GM21515 (cell line): ENCODE data around the gene IL5.
"Not testable (repeated sequence)": the region's sequence is repeated elsewhere in the genome, so short reads cannot be mapped to it uniquely, and the experiment has no call there.

Source experiments
- ATAC-seq: cut with Tn5 transposase; IDR thresholded peaks from one replicate; pipeline ENCODE4 v1.9.1; 2021; ENCODE audit not compliant: unreplicated experiment

The IL5 gene

DNA sequence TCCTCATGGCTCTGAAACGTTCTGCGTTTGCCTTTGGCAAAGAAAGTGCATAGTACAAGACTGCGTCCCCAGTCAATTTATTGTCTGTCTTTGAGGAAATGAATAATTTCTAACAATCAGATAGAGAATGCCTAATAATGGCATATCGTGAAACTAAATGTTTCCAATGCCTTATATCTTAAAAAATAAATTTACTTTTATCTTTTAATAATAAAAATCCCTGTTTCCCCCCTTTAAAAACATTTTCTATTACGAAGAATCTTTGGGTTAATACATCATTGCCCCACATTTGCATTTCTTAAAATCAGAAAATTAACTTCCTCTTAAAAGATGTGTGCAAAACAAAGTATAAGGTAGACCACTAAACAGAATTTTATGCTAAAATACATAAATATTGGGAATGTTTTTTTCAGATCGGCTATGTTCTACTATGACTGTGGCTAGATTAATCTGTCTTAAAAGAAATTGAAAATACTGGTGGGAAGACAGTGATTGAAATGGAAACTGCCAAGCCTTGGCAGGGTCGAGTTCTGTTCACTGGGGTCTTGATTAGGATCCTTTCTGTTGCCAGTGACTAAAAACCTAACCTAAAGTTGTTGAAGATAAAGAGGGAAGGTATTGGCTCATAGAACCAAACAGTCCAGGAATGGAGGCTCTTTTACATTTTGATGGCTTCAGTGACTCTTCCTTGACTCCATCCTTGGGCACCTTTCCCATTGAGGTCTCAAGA lies at the start of gene IL5:
TSS of gene IL5 (minus strand) at position 51 of the 730 bp plus-strand sequence. CDS start at position 7, 44 bp downstream.
- no peak for ATAC-seq

DNA sequence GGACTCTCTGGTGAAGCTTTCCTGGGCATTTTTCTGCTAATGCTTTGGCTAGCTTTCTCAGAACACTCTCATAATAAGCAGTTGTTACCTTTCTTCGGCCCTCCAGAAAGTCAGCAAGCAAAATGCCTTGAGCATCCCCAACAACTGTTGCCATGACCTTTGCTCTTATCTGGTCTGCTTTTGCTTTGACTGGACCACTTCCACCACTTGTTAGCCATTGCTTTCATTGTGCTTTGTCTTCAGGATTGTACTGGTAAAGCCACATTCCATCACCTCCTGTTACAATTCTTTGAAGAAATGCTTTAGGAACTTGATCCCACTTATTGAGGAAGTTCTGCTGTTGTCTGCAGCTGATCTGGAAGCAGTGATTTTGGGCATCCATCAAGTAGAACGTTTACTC lies 49.2 kb upstream of the IL5 start:
- no peak for ATAC-seq

DNA sequence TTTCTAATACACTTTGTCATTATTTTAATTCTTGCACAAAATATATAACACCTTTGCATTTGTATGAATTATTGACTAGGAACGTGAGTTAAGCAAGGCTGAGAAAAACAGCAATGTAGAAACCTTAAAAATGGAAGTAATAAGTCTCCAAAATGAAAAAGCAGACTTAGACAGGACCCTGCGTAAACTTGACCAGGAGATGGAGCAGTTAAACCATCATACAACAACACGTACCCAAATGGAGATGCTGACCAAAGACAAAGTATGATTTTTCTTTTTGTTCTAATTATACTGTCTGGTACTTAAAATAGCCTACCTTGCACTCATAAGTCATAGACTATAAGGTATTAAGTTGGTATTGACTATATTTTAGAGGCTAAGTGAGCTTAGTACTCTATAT lies 47.8 kb upstream of the IL5 start:
- ATAC-seq, result no peak

DNA sequence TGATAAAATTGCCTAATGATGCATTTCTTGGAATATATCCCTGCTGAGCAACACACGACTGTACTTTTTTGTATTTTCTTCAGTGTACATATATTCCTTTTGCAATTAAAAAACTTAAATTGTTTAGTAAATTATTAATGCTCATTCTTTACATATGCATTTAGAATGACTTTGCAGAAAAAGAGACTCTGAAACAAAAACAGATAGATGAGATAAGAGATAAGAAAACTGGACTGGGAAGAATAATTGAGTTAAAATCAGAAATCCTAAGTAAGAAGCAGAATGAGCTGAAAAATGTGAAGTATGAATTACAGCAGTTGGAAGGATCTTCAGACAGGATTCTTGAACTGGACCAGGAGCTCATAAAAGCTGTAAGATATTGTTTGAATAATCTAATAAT lies 46.1 kb upstream of the IL5 start:
- ATAC-seq, result no peak

DNA sequence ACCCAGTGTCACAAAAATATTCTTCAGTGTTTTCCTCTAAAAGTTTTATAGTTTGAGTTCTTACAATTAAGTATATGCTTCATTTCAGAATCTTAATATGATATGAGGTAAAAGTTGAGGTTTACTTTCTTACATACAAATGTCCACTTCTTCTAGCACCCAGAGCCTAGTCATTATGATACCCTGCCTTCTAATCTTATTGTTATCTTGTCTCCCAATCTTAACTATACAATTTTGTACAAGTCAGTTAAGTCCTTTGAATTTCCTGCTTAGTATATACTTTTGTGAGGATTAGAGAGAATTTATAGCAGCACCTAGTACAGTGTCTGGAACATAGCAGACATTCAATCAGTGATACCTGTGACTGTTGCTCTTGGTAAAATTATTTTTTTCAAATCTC lies 42.7 kb upstream of the IL5 start:
- no peak for ATAC-seq

DNA sequence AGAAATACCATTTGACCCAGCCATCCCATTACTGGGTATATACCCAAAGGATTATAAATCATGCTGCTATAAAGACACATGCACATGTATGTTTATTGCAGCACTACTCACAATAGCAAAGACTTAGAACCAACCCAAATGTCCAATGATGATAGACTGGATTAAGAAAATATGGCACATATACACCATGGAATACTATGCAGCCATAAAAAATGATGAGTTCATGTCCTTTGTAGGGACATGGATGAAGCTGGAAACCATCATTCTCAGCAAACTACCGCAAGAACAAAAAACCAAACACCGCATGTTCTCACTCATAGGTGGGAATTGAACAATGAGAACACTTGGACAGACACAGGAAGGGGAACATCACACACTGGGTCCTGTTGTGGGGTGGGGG lies 41.2 kb upstream of the IL5 start:
- not testable (repeated sequence) for ATAC-seq

DNA sequence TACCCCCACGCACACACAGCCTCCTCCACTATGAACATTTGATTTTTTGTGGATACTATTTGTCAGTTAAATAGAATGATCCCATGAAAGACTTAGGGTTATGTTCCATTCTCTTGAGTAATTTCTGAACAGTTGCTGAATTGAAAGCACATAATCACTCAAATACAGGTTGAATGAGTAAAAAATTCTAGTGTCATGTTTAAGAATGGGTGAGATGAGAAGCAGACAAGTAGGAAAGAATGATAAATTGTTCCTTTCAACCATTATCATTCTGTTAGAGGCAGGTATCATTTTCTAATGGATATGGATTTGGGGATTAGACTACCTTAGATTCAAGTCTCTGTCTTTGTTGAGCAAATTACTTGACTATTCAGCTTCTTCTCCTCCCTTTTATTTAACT lies 32.8 kb upstream of the IL5 start:
- no peak for ATAC-seq

DNA sequence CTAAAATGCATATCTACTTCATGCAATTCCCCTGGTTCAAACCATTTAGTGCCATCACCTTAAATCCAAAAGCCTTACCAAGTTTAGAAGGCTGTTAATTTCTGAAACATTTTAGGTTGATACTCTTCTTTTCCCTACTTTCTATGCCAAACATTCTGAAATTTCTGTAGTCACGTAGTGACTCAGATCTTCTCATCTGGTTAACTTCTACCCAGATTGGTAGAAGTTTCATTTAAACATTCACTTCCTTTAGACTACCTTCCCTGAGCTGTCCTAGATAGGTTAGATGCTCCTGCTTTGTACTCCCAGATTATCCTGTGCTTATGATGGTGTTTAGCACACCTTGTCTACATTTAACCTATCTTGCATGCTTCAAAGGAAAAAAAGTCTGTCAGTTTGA lies 23.3 kb upstream of the IL5 start:
- no peak for ATAC-seq

DNA sequence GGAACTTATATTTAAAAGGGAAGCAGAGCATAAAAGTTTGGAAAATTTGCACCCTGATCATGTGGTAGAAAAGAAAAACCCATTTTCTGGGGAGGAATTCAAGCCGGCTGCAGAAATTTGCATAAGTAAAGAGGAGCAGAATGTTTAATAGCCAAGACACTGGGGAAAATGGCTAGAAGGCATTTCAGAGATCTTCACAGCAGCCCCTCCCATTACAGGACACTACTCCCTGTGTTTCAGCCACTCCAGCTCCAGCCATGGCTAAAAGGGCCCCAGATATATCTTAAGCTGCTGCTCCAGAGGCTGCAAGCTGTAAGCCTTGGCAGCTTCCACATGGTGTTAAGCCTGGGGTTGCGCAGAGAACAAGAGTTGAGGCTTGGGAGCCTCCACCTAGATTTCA lies 21.2 kb upstream of the IL5 start:
- ATAC-seq, result not testable (repeated sequence)

DNA sequence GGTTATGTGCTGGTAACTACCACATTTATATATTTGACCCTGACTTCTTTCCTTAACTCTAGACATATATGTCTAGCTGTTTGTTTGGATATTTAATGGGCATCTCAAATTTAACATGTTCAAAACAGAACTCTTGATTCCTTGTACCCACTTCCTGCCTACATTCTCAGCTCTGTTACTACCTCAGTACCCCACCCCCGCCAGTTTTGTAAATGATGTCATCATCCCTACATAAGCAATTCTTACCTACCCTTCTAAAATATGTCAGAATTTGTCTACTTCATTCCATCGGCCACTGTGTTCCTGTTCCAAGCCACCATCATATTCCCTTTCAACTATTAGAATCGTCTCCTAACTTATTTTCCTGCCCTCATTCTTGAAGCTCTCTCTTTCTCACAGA lies 18.3 kb upstream of the IL5 start:
- no peak for ATAC-seq

DNA sequence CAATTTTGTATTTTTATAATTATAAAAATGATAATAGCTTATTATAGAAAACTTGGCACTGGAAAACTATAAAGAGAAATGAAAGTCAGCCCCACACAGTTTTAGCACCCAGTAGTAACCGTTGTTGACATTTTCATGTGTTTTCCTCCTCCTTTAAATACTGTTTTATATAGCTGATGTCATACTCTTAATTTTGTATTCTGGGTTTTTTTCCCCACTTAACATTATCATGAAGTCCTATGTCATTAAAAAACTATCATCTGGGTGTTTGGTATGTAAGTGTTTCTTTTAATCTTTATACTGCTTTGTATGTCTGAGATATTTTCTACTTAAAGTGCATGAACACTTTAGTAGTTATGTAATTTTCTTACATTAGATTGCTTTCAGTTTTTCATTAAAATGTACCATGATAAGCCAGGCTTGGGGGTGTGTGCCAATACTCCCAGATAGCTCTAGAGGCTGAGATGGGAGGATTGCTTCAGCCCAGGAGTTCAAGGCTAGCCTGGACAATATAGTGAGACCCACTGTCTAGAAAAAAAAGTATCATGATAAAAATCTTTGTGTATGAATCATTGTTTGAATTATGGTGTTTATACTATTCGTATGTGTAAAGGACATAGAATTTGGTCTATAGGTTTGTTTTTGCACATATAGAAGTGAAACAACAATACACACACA lies 16.2 kb upstream of the IL5 start:
- no peak for ATAC-seq

DNA sequence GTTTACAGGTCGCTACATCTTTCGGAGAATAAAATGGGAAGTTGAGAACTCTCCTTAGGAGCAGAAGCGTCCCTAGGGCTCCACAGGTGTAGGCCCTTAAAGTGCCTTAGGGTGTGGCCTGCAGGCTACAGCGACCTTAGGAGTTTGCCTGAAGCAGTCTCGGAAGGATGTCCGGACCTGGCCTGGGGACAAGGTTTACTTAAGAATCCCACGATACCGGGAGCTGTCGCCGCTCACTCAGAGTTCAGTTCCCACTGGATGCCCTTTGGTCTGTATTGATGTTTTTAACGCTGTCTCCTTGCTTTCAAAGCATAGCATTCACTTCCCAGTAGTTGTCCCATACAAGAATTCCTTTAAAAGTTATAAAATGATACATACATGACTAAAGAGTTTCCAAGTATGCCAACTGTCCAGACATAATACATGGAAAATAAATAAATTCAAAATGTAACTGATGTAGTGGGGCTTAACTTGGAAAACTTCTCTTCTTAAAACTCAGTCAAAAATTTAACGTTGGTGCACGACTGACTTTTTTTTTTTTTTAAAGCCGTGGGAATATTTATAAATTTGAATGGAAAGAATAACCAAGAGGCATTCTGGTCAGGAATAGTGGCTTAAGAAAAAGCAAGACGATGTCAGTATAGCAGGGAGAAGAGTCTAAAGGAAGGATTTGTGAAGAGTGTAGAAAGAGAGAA lies 14.3 kb upstream of the IL5 start:
- ATAC-seq, result no peak

DNA sequence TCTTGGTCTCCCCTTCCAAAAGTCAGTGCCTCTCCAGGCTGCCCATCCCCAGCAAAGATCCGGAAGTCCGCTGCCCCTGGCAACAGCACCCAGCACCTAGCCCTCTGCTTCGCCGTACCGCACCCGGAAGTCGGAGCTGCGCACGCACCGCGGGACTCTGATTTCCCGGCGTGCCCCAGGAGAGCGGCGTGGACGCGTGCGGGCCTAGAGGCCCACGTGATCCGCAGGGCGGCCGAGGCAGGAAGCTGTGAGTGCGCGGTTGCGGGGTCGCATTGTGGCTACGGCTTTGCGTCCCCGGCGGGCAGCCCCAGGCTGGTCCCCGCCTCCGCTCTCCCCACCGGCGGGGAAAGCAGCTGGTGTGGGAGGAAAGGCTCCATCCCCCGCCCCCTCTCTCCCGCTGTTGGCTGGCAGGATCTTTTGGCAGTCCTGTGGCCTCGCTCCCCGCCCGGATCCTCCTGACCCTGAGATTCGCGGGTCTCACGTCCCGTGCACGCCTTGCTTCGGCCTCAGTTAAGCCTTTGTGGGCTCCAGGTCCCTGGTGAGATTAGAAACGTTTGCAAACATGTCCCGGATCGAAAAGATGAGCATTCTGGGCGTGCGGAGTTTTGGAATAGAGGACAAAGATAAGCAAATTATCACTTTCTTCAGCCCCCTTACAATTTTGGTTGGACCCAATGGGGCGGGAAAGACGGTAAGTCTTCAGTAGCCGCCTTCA lies 13.6 kb upstream of the IL5 start, which contains the start of gene RAD50:
TSS of gene RAD50 (plus strand) at position 215 of the 715 bp plus-strand sequence. CDS start at position 563, 348 bp downstream.
- peak; percentile 97 for ATAC-seq

DNA sequence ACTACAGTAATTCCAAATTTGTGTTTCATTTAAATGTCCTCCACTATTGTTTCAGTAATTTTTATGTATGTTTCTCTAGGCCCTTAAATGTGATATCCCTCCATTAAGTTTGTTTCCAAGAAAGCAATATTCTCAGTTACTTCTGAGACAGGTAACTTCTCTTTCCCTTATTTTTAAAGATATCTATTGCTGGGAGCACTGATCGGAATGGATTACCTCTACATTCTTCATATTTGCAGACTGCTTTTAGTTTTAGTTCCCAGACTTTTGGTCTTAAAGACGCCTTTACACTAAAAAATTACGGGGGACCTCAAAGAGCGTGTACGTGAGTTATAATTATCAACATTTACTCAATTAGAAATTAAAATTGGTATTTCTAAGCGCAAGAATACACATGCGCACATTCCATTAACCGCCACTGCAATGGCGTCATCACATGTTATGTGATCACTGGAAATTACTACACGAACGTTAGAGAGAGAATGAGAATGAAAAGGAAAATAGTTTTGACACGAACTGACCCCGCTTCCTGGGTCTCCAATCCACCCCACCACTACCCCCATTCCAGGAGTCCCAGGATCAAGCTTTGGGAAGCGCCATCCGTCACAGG lies 12.9 kb upstream of the IL5 start:
- no peak for ATAC-seq

DNA sequence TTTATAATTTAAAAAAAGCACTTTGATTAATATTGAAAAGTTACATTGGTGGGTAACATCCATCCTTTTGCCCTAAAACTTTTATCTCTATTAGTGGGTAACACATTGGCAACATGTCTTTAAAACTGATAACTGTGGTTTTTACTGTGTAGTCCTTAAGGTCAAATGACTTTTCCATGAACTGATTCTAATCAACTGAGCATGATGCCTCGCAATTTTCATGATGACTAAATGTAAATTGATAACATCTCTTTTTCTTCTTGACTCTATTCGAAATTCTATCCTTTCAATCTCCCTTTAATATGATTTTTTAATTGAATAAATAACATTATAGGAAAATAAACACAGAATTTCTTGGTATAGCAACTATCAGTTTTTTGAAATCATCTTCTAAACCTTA lies 6.3 kb upstream of the IL5 start:
- no peak for ATAC-seq

DNA sequence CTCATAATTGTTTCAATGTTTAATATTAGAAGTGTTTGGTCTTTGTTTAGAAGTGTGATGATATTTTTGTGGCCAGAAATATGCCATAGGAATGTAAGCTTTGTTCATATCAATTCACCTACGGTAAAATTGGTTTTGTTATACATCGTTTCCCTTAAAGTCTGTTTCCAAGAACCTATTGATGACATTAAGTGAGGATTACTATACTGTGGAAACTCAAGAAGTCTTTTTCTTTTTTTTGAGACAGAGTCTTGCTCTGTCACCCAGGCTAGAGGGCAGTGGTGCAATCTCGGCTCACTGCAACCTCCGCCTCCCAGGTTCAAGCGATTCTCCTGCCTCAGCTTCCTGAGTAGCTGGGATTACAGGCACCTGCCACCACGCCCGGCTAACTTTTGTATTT lies 5.5 kb upstream of the IL5 start:
- ATAC-seq, result not testable (repeated sequence)

DNA sequence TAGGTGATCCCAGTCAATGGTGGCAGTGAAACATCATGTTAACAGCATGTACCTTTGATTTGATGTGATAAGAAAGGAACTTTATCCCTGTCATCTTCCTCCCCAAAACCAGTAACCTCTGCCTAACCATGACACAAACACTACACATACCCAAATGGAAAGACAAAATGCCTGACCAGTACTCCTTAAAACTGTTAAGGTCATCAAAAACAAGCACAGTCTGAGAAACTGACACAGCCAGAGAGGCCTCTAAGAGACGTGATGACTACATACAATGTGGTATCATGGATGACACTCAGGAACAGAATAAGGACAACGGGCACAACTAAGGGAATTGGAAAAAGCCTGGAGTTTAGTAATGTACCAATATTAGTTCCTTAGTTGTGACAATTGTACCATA lies 3.9 kb upstream of the IL5 start:
- no peak for ATAC-seq

DNA sequence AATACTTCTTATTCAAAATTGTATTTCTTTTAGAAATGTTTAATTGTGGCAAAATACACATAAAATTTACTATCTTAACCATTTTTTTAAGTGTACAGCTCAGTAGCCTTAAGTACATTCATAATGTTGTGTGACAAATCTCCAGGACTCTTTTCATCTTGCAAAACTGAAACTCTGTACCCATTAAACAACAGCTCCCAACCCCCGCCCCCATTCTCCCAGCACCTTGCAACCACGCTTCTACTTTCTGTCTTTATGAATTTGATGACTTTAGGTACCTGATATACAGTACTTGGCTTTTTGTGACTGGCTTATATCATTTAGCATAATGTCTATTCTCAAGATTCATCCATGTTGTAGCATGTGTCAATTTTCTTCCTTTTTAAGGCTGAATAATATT lies 2.8 kb upstream of the IL5 start:
- no peak for ATAC-seq

DNA sequence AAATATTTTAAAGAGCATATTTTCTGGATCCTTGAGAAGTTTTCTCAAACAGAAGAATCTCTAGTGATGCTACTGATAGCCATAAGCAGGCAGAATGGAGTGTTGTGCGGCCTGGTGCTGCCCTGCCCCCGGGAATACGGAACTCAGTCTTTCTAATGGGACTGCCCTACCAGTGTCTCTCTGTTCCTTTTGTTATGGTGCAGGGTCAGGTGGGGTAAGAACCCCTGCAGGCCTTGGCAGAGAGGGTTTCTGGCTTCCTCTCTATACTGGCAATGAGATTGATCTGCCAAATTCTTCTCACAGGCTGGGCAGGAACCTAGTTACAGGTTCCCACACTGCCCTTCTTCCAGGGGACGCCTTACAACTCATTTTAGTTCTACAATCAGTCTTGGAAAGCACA lies 2.6 kb downstream of the IL5 start:
- ATAC-seq, result no peak

DNA sequence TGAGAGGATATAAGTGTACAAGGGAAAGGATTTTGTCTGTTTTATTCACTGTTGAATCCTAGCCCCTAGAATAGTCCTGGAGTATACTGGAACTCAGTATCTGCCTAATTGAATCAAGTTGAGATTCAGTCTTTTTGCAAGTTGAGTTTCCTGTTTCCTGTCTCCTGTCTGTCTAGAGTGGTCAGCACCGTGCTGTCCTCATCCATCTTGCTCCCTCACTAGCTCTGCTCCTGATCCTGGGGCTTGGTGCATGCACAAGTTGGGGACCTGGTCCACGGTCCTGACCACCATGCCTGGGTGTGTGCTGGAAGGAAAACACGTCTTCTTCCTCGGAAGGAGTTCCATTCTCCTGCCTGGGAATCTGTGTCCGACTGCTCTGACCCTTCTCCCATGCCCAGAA lies 3.2 kb downstream of the IL5 start:
- no peak for ATAC-seq

DNA sequence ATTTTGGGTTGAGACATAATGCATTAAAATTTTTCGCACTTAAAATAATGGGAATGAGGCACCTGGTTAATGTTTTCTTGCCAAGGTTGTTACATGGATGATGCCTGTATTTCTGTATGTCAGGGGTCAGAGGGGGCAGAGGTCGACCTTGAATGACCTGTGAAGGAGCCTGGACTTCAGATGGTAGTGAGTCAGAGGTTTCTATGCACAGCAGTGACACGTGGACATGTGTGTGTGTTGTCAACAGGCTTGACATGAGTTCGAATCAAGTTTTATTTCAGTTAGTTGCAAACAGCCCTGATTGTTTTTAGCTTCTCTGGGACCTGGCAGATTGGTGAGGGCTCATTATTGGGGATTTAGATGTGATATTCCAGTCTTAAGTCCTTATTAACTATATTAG lies 3.6 kb downstream of the IL5 start:
- ATAC-seq, result no peak
